ENCODE results near the gene LENEP.

Gene LENEP

GRCh38 chr1:155019377-155020245, 26.2 kb downstream of the LENEP start:
- H3K4me3 ChIP-seq (ENCODE audit: low read length) = no peak overlapping the region
- no peak for DNase-seq (ENCODE audit: low read depth)
- TF ChIP-seq CTCF (conservative IDR thresholded peaks at IDR 0.05; ENCODE audit: low read depth, low read length) = no peak

GRCh38 chr1:155022136-155022926, 28.9 kb downstream of the LENEP start:
- no peak for DNase-seq (ENCODE audit: low read depth)
- TF ChIP-seq CTCF (conservative IDR thresholded peaks at IDR 0.05; ENCODE audit: low read depth, low read length) = no peak

GRCh38 chr1:155022927-155023236, 29.5 kb downstream of the LENEP start:
- no peak for TF ChIP-seq CTCF (conservative IDR thresholded peaks at IDR 0.05; ENCODE audit: low read depth, low read length)
- no peak overlapping the region for H3K4me3 ChIP-seq (ENCODE audit: low read length)
- DNase-seq (ENCODE audit: low read depth) = no peak

More at GRCh38 chr1:155022136-155022926, 28.9 kb downstream of the LENEP start:
- H3K4me3 ChIP-seq (ENCODE audit: low read length) = no peak overlapping the region

- no peak for DNase-seq (ENCODE audit: low read depth)
- H3K4me3 ChIP-seq (ENCODE audit: low read length) = no peak overlapping the region
- TF ChIP-seq CTCF (conservative IDR thresholded peaks at IDR 0.05; ENCODE audit: low read depth, low read length) = no peak
Observed at GRCh38 chr1:155023627-155024026, 30.2 kb downstream of the LENEP start.

- no peak for TF ChIP-seq CTCF (conservative IDR thresholded peaks at IDR 0.05; ENCODE audit: low read depth, low read length)
- H3K4me3 ChIP-seq (ENCODE audit: low read length) = no peak overlapping the region
- no peak for DNase-seq (ENCODE audit: low read depth)
Observed at GRCh38 chr1:155024315-155024714, 30.9 kb downstream of the LENEP start.

- DNase-seq (ENCODE audit: low read depth) = no peak
- TF ChIP-seq CTCF (conservative IDR thresholded peaks at IDR 0.05; ENCODE audit: low read depth, low read length) = no peak
- H3K4me3 ChIP-seq (ENCODE audit: low read length) = no peak overlapping the region
Observed at GRCh38 chr1:155026154-155026553, 32.8 kb downstream of the LENEP start.

Data from retinal pigment epithelial cell (primary cell).